SU-DHL-6 (cell line): ENCODE data around the gene PDCD4.

Experiments used
- H2AFZ ChIP-seq: fragments of 200-600 bp; sonication (generic); 2 replicates; pipeline ENCODE4 v1.6.1; 2014; ENCODE audit warnings: low read depth, mild to moderate bottlenecking, moderate library complexity, mixed read lengths, antibody characterized with exemption, low read length; ENCODE audit not compliant: severe bottlenecking
- H3F3A ChIP-seq: fragments of 200-600 bp; shearing (Covaris generic); 2 replicates; pipeline ENCODE4 v1.6.0; 2016; ENCODE audit warnings: antibody characterized with exemption, mild to moderate bottlenecking; ENCODE audit not compliant: insufficient read depth
- H3K27ac ChIP-seq: fragments of 200-600 bp; sonication (generic); 2 replicates; pipeline ENCODE4 v1.5.1; 2016; ENCODE audit warnings: low read depth, mild to moderate bottlenecking, low read length, moderate library complexity, mixed read lengths
- H3K27me3 ChIP-seq: fragments of 200-600 bp; sonication (generic), shearing (Covaris generic); 2 replicates; pipeline ENCODE4 v1.6.0; 2014; ENCODE audit warnings: mild to moderate bottlenecking, low read length
- H3K36me3 ChIP-seq: fragments of 200-600 bp; sonication (generic); 2 replicates; pipeline ENCODE4 v1.6.1; 2014; ENCODE audit warnings: mild to moderate bottlenecking, low read length, mixed read lengths
- H3K4me2 ChIP-seq: fragments of 300-600, 200-600 bp; shearing (Covaris generic), sonication (generic); 2 replicates; pipeline ENCODE4 v1.6.0; 2014; ENCODE audit warnings: low read length, low read depth, mild to moderate bottlenecking; ENCODE audit not compliant: poor library complexity, severe bottlenecking
- H3K4me3 ChIP-seq: fragments of 200-600 bp; sonication (generic); 2 replicates; pipeline ENCODE4 v1.5.1; 2014; ENCODE audit warnings: antibody characterized with exemption, low read length, mild to moderate bottlenecking, mixed read lengths; ENCODE audit not compliant: insufficient read depth, poor library complexity, severe bottlenecking
- H3K79me2 ChIP-seq: fragments of 200-600 bp; sonication (generic); 2 replicates; pipeline ENCODE4 v1.6.1; 2014; ENCODE audit warnings: mild to moderate bottlenecking, low read length, moderate library complexity; ENCODE audit not compliant: insufficient read depth
- H3K9ac ChIP-seq: fragments of 200-600 bp; sonication (generic); 2 replicates; pipeline ENCODE4 v1.7.0; 2014; ENCODE audit warnings: mild to moderate bottlenecking, low read length
- H3K9me2 ChIP-seq: fragments of 200-600 bp; sonication (generic); replicated peaks from 2 replicates; pipeline ENCODE4 v1.6.1; 2014; ENCODE audit warnings: low read length; ENCODE audit not compliant: insufficient read depth
- H3K9me3 ChIP-seq: fragments of 200-600 bp; sonication (generic); 2 replicates; pipeline ENCODE4 v1.6.1; 2014; ENCODE audit warnings: low read length, mixed read lengths; ENCODE audit not compliant: insufficient read depth
- H4K20me1 ChIP-seq: fragments of 200-600 bp; sonication (generic); 2 replicates; pipeline ENCODE4 v1.6.1; 2014; ENCODE audit warnings: low read depth, mild to moderate bottlenecking, antibody characterized with exemption, low read length, moderate library complexity, mixed read lengths
- CTCF ChIP-seq: fragments of 200-600 bp; sonication (generic); IDR thresholded peaks from one replicate; pipeline ENCODE4 v1.5.1; 2017; ENCODE audit warnings: antibody characterized with exemption, mild to moderate bottlenecking, low read length, moderate library complexity; ENCODE audit not compliant: insufficient read depth, poor library complexity, severe bottlenecking
- EZH2phosphoT487 ChIP-seq: fragments of 200-600 bp; sonication (generic), shearing (Covaris generic); conservative IDR thresholded peaks from 2 replicates; pipeline ENCODE4 v1.6.1; 2018; ENCODE audit warnings: mild to moderate bottlenecking, antibody characterized with exemption, low read length, moderate library complexity, mixed read lengths

Gene PDCD4

GRCh38 chr10:110918643-110919348, 47.1 kb downstream of the PDCD4 start, which contains the start of gene BBIP1:
TSS of gene BBIP1 (minus strand) at chr10:110919180. CDS start at chr10:110918157, 1,023 bp downstream.
- H3K9ac ChIP-seq = peak within 1 kb of the TSS; percentile 86
- H2AFZ ChIP-seq = peak within 1 kb of the TSS; percentile 93
- no peaks in the 10 kb centered on the region for H3K27me3 ChIP-seq
- peaks cover 37% of the 10 kb centered on the region for H3K79me2 ChIP-seq
- peaks cover 29% of the 10 kb centered on the region for H3F3A ChIP-seq
- H4K20me1 ChIP-seq = peaks cover 28% of the 10 kb centered on the region
- peak within 1 kb of the TSS; percentile 74 for H3K4me3 ChIP-seq
- TF ChIP-seq EZH2phosphoT487 (no peak), CTCF (no peak)
- H3K27ac ChIP-seq = peak within 1 kb of the TSS; percentile 91
- H3K9me3 ChIP-seq = no peaks in the 10 kb centered on the region
- peak within 1 kb of the TSS; percentile 97 for H3K4me2 ChIP-seq
- H3K36me3 ChIP-seq = peaks cover 13% of the 10 kb centered on the region
- H3K9me2 ChIP-seq = no peaks in the 10 kb centered on the region

DNA sequence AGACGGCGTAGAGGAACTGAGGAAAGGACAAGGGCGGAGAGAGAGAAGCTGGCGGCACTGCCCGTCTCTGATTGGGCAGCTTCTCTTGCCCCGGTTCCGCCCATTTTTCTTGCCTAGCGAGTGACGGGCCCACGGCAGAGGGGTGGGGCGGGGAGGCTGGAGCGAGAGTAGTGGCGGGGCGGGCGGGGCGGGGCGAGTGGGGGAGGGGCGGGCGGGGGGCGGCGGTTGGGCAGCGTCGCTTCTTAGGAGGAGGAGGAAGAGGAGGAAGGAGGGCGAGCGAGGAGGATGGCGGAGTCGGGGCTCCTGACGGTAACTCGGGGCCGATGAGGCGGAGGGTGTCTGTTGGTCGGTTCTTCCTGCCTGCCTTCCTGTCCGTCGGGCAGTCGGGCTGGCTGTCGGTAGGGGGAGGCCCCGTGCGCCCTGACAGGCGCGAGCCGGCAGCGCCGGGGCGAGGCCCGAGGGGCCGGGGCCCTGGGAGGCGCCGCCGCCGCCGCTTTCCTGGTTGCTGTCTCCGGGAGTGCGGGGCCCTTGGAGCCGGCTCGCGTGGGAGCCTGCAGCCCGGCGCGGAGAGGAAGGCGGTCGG, 47.7 kb downstream of the PDCD4 start, which contains the start of gene SHOC2:
SHOC2 (plus strand) TSS at position 256 of the 583 bp plus-strand sequence. CDS start 44,755 bp downstream, outside the sequence.
- Histone ChIP-seq H3K79me2 (peaks cover 43% of the 10 kb centered on the region), H3K27me3 (no peaks in the 10 kb centered on the region), H4K20me1 (peaks cover 35% of the 10 kb centered on the region), H3K36me3 (peaks cover 20% of the 10 kb centered on the region), H3K9me2 (no peaks in the 10 kb centered on the region), H2AFZ (peak within 1 kb of the TSS; percentile 93), H3K4me2 (peak within 1 kb of the TSS; percentile 97), H3K9me3 (no peaks in the 10 kb centered on the region), H3K27ac (peak within 1 kb of the TSS; percentile 91), H3K9ac (peak within 1 kb of the TSS; percentile 86), H3K4me3 (peak within 1 kb of the TSS; percentile 74), H3F3A (peaks cover 29% of the 10 kb centered on the region)
- no peak for TF ChIP-seq CTCF
- TF ChIP-seq EZH2phosphoT487 = no peak

DNA sequence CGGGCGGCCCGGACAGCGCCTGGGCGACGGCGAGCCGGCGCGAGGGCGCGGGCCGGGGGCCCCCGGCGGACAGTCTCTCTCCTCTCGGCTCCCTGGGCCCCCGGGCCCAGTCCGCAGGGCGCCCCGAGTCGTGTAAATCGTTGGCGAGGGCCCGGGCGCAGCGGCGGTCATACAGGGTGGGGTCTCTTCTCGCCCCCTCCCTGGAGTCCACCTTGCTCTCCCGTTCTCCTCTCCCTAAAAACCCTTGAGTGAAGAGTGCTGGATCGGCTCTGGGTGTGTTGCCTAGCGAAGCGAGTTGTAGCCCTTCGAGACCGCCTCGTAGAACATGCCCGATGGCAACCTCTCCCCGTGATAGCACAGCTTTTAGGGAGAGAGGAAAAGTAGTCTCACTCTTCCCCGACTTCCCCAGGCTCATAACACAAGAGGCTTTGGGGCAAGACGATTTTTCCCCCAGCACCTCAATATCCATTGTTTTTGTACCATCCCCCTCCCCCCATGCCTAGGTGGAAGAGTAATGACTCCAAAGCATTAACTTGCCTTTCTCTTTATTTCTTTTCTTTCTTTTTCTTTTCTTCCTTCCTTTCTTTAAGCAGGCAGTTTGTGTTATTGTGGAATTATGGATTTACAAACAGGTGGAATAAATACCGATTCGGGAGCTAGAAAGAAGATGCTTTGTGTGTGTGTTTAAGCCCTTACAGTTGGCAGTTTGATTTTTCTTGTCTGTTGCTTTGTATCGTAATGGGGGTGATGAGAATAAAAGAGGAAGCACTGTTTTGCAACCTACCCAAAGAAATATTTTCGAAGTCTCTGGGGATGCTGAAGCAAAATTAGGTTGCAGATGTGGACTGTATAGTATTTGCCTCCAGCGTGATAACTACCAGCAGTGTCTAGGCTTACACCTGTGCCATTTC, 48.5 kb downstream of the PDCD4 start:
- Histone ChIP-seq H3K9me3 (no peaks in the 10 kb centered on the region), H3K27ac (peak overlapping the region; percentile 91), H3K79me2 (peaks cover 51% of the 10 kb centered on the region), H3K4me2 (peak overlapping the region; percentile 97), H2AFZ (no peak overlapping the region), H3K27me3 (no peaks in the 10 kb centered on the region), H3K36me3 (peaks cover 20% of the 10 kb centered on the region), H3F3A (peaks cover 29% of the 10 kb centered on the region), H3K9ac (peak overlapping the region; percentile 86), H3K9me2 (no peaks in the 10 kb centered on the region), H3K4me3 (peak overlapping the region; percentile 74), H4K20me1 (peaks cover 39% of the 10 kb centered on the region)
- TF ChIP-seq CTCF (no peak), EZH2phosphoT487 (no peak)
